C1 segment of cervical spinal cord (tissue), 14 donors: ENCODE measurements around the gene PTPRD.
"Not testable (repeated sequence)": the region's sequence is repeated elsewhere in the genome, so short reads cannot be mapped to it uniquely, and the experiment has no call there.

ENCODE experiments used
- DNase-seq, 14 donors: peaks; one replicate each; lab custom pipeline; 2025; lab: John Stamatoyannopoulos, UW

PTPRD gene

GRCh38 chr9:10479172-10479571, 133.6 kb downstream of the PTPRD start:
- DNase-seq = no peak

- DNase-seq = not testable (repeated sequence)
Observed at GRCh38 chr9:10449201-10449617, 163.6 kb downstream of the PTPRD start.

DNA sequence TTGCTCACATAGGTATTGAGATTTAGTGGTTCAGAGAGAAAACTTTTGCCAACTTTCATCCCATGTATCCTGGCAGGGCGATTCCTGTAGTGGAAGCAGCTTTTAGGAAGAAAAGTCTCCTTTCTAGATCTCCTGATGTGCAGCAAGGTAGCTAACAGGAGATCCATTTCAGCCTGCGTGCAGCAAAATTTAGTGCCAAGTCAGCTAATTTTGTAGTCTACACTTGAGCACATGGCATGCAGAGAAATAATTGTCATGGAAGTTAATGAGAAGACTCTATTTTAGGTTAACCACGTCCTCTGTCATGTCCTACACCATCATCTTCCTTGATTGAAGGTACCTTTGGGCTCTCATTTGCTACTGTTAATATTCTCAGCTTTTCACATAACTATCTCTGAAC, 165.8 kb downstream of the PTPRD start:
- no peak for DNase-seq

DNA sequence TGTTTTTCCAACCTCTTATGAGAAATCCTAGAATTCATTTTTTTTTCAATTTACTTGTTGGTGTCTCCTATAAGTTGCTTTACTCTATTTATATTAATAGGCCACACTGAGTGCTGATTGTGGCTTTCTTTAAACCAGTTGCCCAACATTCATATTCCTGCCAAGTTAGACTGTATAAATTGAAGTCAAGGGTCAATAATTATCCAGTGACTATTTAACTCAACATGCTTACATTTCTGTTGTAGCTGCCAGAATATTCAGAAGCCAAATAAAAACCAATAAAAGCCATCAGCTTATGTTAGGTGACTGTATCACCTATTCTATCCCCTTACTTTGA, 169.0 kb downstream of the PTPRD start:
- DNase-seq = no peak

DNA sequence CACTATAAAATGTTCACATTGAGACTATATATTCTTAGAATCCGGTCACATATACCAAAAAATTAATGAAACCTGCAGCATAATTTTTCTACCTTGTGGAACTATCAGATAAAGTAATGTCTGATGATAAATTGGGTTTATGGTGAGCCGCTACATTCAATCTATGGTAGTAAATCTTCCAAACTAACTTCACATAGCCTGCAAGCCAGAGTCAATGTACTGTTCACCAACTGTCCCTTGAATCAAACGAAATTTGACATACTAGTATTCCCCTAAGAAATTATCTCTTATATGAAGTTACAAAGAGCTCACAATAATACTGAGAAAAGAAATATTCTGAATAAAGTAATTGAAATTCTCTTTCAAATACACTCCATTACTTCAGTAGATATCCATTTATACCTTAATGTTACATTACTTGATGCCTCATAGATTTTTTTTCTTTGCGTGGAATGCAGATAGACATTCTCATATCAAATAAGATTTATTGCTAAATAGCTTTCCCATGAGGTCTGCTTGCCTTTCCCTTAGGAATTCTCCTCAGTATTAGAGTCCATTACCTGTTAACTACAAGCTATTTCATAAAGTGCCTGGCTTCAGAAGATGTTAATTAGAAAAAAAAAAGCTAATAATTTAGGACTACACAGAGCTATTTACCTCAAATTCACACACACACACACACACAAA, 169.5 kb downstream of the PTPRD start:
- DNase-seq = no peak

GRCh38 chr9:10438955-10439354, 173.8 kb downstream of the PTPRD start:
- no peak for DNase-seq

DNA sequence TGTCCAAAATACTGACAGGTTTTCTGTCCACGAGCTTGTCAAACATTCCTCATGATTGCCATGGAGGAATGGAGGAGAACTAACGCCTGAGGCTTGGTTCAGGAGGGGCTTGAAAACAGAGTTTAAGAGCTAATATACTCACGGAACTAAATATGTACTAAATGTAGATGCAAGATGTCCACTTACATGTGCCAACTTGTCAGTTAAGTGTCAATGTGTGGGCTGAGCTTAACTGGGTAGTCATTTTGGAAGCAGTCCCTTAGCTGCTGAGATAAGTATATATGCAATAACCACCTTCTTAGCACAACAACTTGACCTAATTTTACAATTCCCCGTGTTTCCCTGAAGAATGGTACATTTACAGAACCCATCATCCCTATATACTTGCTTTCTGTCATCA, 176.0 kb downstream of the PTPRD start:
- DNase-seq = no peak

- DNase-seq = no peak
Observed at GRCh38 chr9:10434412-10434811, 178.4 kb downstream of the PTPRD start.

DNA sequence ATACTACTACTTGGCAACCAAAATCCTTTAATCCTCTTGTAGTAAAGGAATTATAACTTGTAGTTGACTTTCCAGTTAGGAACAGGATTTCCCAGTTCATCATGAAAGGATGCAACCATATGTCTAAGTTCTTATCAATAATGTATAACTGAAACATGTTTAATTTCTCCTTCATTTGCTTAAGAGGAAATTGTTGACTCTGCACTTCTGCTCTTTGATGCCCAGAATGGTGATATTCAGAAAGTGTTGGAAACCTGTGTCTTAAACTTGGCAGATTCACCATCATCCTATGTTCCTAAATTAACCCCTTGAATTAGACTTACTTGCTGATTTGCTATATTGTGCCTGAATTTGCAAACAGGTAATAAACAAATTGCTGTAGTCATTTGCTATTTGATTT, 201.5 kb downstream of the PTPRD start:
- no peak for DNase-seq

DNA sequence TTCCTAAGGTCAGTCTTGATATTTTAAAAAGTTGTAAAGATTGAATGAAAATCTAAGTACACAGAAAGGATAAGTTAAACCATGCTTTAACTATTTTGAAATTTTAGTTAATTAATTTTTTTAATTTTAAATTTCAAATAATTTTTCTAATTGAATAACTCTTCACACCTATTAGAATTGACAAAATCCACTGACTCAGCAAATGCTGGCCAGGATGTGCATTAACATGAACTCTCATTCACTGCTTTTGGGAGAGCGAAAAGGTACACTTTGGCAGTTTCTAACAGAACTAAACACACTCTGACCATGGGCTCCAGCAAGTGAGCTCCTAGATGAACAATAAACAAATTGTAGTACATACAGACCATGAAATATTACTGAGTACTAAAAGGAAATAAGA, 209.5 kb downstream of the PTPRD start:
- no peak for DNase-seq

DNA sequence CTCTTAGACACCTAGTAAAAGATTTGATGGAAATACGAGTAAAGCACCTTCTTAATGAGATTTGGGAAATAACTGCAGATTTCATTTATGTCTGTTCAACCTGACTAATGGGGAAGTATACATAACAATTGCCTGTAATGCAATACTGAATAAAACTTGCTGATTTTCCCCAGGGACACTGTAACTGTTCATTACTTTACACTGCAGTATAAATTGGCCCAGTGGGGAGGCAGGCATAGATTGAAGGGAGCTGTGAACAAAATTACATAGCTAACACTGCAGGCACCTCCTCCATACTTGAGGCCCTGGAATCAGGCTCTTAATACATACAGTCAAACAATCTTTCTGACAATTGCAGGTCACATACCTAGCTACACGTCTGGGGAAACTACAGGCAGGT, 216.2 kb downstream of the PTPRD start:
- DNase-seq = no peak

GRCh38 chr9:10387282-10387681, 225.5 kb downstream of the PTPRD start:
- DNase-seq = no peak

DNA sequence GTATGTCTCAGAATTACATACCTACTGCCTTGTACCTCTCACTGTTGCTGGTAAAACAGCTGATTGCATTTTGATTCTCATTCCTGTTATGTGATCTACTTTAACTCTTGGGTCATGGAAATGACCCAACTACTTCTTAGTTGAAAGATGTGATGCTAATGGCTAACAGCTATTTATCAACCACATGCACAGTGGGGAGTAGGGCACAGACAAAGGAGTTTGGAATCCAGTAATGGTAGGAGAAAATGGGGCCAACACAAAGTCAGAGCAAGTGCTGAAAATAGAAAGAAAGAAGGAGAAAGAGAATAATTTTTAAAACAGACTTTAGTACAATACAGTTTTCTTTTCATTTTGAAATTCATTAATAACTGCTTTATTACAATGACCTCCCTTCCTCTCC, 241.0 kb downstream of the PTPRD start:
- DNase-seq = no peak

DNA sequence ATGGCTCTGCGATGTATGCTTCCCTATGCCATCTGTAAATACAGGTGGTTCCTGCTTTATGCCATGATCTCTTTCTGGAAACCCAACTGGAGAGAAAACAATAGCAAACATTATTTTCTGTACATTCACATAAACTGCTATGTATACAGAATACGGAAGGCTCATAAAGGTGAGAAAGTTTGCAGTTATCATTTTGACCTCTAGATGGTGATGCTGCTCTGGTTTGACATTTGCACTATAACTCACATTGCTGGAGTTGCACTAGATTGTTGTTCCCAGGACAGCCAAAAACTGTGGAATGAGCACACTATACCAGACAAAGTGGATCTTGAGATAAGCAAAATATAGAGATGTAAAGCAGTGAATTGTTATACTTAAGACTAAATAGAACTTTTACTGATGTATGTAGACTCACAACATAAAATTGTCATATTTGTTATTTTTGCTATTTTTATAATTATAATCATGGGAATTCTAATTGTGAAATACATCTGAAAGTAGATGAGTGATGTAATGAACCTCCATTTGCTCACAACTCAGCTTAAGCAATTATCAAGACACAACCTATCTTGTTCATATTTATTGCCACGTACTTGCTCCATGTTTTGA, 246.5 kb downstream of the PTPRD start:
- DNase-seq = no peak

DNA sequence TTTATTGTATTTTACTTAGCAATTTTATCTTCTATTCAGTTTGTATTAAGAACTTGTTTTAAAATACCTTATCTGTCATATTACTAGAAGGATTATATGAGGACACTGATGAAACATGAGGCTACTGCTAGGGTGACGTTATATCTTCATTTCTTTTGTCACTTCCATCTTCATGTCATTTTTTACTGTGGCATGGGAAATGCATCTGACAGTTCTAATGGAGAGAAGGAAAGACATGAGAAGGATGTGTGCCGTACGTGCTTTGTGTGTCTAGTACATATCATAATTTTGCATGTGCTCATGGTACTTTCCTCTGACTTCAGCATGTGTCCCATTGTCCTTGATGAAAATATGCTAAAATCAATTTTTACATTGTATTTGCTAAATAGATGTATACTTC, 258.2 kb downstream of the PTPRD start:
- DNase-seq = no peak

- not testable (repeated sequence) for DNase-seq
Observed at GRCh38 chr9:10345621-10346020, 267.2 kb downstream of the PTPRD start.

DNA sequence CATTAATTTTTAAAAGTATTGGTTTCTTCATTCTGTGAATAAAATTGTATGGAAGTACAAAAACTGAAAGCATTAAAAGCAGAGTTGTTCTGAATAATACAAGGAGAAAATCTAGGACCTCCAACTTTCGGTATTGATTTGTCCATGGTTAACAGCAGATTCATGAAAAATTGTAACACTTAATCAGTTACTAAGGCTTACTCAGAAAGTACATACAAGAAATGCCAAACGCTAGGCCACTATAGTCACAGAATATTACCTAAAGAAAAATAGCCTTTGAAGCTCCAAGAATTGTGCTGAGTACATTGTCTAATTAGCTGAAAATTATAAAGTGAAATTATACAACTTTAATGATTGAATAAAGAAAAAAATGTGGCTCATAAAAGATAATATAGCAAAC, 271.7 kb downstream of the PTPRD start:
- no peak for DNase-seq

DNA sequence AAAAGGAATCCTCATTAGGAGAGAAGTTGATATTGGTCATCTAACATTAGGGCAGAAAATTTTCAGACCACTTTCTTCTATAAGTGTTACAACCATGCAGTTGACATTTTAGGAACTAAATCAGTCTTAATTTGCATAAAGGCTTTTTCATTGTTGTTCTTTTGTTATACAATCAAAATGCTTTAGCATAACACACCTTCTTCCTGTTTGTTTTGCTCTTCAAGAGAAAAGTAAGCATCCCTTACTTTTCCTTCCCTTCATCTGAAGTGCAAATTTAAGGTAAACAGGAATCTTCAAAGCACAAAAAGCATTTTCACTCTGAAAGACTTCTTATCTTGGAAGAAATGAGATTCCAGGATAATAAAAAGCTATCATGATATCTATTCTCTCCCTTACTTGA, 273.6 kb downstream of the PTPRD start:
- no peak for DNase-seq

DNA sequence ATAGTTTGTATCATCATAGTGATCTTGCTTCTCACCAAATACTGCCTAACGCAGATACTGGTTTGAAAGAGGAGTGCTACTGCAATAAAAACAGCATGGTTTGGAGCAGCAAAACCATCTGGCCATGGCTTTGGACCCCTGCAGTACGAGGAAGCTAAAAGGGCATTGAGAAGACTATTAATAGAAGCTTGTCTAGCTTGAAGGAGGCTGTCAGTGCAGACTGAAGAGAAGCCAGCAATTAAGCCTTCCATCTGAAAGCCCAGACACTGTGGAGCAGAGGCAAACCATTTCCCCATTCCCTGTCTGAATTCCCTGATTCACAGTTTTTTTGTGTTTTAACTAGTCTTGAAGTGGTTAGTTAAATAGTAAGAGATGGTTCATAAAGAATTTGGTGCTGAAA, 281.6 kb downstream of the PTPRD start:
- DNase-seq = no peak

GRCh38 chr9:10282084-10282483, 330.7 kb downstream of the PTPRD start:
- no peak for DNase-seq

GRCh38 chr9:10274988-10275387, 337.8 kb downstream of the PTPRD start:
- no peak for DNase-seq

DNA sequence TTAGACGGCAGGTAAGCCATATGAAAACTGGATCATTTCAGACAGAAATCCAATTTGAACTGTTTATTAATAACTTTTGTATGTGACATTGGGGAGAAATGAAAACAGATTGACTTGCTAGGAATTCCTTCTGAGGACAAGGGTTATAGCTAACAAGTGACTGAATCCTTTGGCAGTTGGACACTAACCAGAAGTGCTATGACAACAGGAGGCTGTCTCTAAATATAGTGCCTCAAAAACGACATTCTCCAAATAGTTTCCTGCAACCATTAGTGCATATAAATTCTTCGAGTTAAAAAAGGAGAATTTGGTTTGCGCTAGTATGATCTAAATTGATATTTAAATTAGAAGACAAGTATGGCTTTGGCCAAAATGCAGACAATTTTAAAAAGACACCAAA, 338.6 kb downstream of the PTPRD start:
- no peak for DNase-seq

DNA sequence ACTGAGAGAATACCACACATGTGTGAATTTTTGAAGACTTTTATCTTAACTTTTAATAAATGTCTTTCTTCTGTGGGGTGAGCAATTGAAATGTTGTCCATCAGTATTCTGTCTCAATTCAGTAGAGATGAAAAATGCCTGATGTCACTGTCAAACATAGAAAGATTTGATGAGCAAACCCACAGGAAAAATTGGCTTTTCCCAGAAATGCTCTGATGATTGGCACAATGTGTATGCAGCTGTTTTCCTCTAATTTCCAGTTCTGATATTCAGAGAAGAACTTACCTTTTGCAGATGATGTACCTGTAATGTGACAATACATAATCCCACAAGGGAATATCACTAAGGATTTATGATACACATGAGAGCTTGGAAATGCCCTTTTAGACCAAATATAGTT, 340.0 kb downstream of the PTPRD start:
- no peak for DNase-seq
